ENCODE results near the gene ADARB1. TPM values are rescaled to one million over a fixed set of nuclear protein-coding genes. Genes with fewer than 3 reads are reported as not detected.

The ADARB1 gene
- total RNA-seq, 2 experiments from 2014 or later, result 6.6 to 20.5 TPM

DNA sequence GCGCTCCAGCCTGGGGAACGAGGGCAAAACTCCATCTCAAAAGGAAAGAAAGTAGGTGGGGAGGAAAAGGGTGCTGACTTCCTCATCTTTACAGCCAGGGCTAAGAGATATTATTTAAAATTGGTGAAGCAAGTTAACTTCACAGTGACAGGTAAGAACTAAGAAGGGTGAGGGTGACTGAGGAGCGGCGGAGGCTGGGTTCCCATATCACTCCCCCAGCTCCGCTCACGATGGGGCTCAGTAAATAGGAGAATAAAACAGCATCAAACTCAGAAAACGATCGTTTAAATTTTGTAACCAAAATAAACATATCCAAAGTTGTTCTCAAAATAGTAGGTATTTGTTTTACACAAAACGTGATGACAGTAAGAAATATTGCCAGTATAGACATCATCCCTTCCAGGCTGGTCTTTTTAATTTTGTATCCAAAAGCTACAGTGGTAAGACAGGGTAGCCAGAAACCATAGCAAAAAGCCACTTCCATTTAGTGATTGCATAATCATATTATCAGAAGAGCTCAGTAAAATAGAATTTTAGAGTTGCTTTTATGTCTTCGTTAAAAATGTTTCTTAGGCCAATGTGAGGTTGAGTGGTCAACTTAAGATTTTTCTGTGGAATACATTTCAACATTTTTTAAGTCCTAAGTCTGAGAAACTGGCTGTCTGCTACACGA, 26.2 kb upstream of the ADARB1 start:
- Histone ChIP-seq H3K27ac (ENCODE audit: low read depth, low read length, poor library complexity, severe bottlenecking) (no peak overlapping the region), H3K4me3 (ENCODE audit: low read depth, low read length, poor library complexity, severe bottlenecking) (no peak overlapping the region), H3K9me3 (ENCODE audit: low read length) (peaks cover 5% of the 10 kb centered on the region; the same call in 1 of the 2 replicates), H3K36me3 (ENCODE audit: insufficient read depth, low read length) (no peaks in the 10 kb centered on the region), H2AFZ (ENCODE audit: low read length) (no peak overlapping the region), H4K20me1 (ENCODE audit: insufficient read depth, low read length) (no peaks in the 10 kb centered on the region), H3K9me2 (ENCODE audit: insufficient read depth, low read length) (no peaks in the 10 kb centered on the region), H3K4me1 (ENCODE audit: insufficient read depth, low read length, poor library complexity, severe bottlenecking) (no peaks in the 10 kb centered on the region), H3K79me2 (ENCODE audit: insufficient read depth, low read depth, low read length) (no peaks in the 10 kb centered on the region), H3K4me2 (ENCODE audit: low read length) (no peak overlapping the region)
- TF ChIP-seq EZH2phosphoT487 (IDR thresholded peaks at IDR 0.05; ENCODE audit: borderline replicate concordance, low read depth, low read length), result no peak
- TF ChIP-seq, protein P1, sequence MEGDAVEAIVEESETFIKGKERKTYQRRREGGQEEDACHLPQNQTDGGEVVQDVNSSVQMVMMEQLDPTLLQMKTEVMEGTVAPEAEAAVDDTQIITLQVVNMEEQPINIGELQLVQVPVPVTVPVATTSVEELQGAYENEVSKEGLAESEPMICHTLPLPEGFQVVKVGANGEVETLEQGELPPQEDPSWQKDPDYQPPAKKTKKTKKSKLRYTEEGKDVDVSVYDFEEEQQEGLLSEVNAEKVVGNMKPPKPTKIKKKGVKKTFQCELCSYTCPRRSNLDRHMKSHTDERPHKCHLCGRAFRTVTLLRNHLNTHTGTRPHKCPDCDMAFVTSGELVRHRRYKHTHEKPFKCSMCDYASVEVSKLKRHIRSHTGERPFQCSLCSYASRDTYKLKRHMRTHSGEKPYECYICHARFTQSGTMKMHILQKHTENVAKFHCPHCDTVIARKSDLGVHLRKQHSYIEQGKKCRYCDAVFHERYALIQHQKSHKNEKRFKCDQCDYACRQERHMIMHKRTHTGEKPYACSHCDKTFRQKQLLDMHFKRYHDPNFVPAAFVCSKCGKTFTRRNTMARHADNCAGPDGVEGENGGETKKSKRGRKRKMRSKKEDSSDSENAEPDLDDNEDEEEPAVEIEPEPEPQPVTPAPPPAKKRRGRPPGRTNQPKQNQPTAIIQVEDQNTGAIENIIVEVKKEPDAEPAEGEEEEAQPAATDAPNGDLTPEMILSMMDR (conservative IDR thresholded peaks at IDR 0.05; ENCODE audit: low read length), result no peak
- no TSS peak for BruUV-seq (replicated peaks)
- CTCF ChIA-PET (ENCODE audit: unreplicated experiment), result no interaction called here
- POLR2A ChIA-PET, result interaction anchor here (0.7 to 1.3 kb wide), 2 partner anchors 10 to 14 kb away, joined by 3 read pairs; no protein-coding TSS in a partner anchor
- intact Hi-C loops (cut with micrococcal nuclease; ENCODE audit: unreplicated experiment), result no loop called here
- DNase-seq (ENCODE audit: low spot score), result no peak

DNA sequence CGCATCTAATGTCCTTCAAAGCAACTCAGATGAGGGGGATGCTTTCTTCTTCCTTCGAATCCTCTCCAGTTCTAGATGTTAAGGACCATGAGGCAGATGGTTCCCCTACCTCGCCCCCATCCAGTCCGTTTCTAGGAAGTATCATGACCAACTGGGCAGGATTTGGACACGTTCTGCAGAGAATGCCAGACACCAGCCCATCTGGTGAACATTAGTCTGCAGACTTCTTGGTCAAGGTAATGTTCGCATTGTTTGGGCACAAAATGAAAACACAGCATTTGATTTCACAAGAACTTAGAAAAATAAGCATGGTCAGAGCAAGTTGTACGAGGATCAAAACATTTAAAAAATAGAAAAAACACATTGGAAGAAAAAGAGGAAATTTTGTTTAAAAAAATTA, 25.4 kb upstream of the ADARB1 start:
- no peak overlapping the region for H3K27ac ChIP-seq (ENCODE audit: low read depth, low read length, poor library complexity, severe bottlenecking)
- no peak overlapping the region for H3K4me2 ChIP-seq (ENCODE audit: low read length)
- H2AFZ ChIP-seq (ENCODE audit: low read length), result no peak overlapping the region
- no peaks in the 10 kb centered on the region for H3K36me3 ChIP-seq (ENCODE audit: insufficient read depth, low read length)
- POLR2A ChIA-PET, result no interaction called here
- no peaks in the 10 kb centered on the region for H3K4me1 ChIP-seq (ENCODE audit: insufficient read depth, low read length, poor library complexity, severe bottlenecking)
- BruUV-seq (replicated peaks), result no TSS peak
- no peak for TF ChIP-seq EZH2phosphoT487 (IDR thresholded peaks at IDR 0.05; ENCODE audit: borderline replicate concordance, low read depth, low read length)
- TF ChIP-seq, protein P1 (conservative IDR thresholded peaks at IDR 0.05; ENCODE audit: low read length), result no peak
- no peak overlapping the region for H3K4me3 ChIP-seq (ENCODE audit: low read depth, low read length, poor library complexity, severe bottlenecking)
- no peaks in the 10 kb centered on the region for H4K20me1 ChIP-seq (ENCODE audit: insufficient read depth, low read length)
- DNase-seq (ENCODE audit: low spot score), result no peak
- CTCF ChIA-PET (ENCODE audit: unreplicated experiment), result no interaction called here
- intact Hi-C loops (cut with micrococcal nuclease; ENCODE audit: unreplicated experiment), result no loop called here
- H3K9me3 ChIP-seq (ENCODE audit: low read length), result peaks cover 5% of the 10 kb centered on the region; the same call in 1 of the 2 replicates
- H3K9me2 ChIP-seq (ENCODE audit: insufficient read depth, low read length), result no peaks in the 10 kb centered on the region
- no peaks in the 10 kb centered on the region for H3K79me2 ChIP-seq (ENCODE audit: insufficient read depth, low read depth, low read length)

DNA sequence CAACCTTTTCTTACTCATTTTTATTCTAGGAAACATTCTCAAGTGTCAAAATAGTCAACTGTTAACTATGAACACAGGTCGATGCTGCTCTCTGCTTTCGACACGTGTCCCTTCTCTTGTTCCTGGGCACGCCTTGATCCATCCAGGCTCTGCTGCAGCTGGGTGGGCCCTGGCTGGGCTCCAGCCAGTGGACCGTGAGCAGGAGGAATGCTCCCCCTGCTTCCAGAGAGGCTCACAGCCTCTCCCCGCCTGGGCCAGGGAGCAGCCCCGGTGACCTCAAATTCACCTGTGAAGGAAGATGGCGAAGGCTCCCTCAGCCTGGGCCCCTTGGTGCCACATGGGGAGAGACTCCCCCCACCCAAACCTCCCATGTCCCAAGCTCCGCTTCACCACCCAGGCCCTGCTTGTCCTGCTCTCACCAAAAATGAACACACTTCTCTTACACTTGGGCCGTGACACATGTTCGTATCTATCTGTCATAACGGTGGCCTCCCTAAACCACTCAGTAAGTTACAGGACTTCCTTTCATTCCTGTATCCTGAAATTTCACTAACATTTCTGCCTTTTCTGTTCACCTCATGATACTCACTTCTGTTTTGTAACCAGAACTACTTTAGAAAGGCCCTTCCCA, 24.6 kb upstream of the ADARB1 start:
- no TSS peak for BruUV-seq (replicated peaks)
- Histone ChIP-seq H3K36me3 (ENCODE audit: insufficient read depth, low read length) (no peaks in the 10 kb centered on the region), H4K20me1 (ENCODE audit: insufficient read depth, low read length) (no peaks in the 10 kb centered on the region), H2AFZ (ENCODE audit: low read length) (no peak overlapping the region), H3K4me1 (ENCODE audit: insufficient read depth, low read length, poor library complexity, severe bottlenecking) (no peaks in the 10 kb centered on the region), H3K4me2 (ENCODE audit: low read length) (no peak overlapping the region), H3K79me2 (ENCODE audit: insufficient read depth, low read depth, low read length) (no peaks in the 10 kb centered on the region), H3K9me3 (ENCODE audit: low read length) (peaks cover 5% of the 10 kb centered on the region; the same call in 1 of the 2 replicates), H3K27ac (ENCODE audit: low read depth, low read length, poor library complexity, severe bottlenecking) (no peak overlapping the region), H3K9me2 (ENCODE audit: insufficient read depth, low read length) (no peaks in the 10 kb centered on the region), H3K4me3 (ENCODE audit: low read depth, low read length, poor library complexity, severe bottlenecking) (no peak overlapping the region)
- ChIA-PET CTCF (ENCODE audit: unreplicated experiment) (no interaction called here), POLR2A (no interaction called here)
- no peak for DNase-seq (ENCODE audit: low spot score)
- intact Hi-C loops (cut with micrococcal nuclease; ENCODE audit: unreplicated experiment), result no loop called here
- no peak for TF ChIP-seq EZH2phosphoT487 (IDR thresholded peaks at IDR 0.05; ENCODE audit: borderline replicate concordance, low read depth, low read length)
- TF ChIP-seq, protein P1 (conservative IDR thresholded peaks at IDR 0.05; ENCODE audit: low read length), result no peak

Measured in OCI-LY7 (cell line).